HG03354 (cell line): ENCODE results near the gene MYO9A.

Source experiments
- ATAC-seq: cut with Tn5 transposase; IDR thresholded peaks from one replicate; pipeline ENCODE4 v1.9.1; 2021; ENCODE audit warnings: mild to moderate bottlenecking; ENCODE audit not compliant: unreplicated experiment, poor library complexity, severe bottlenecking

The MYO9A gene, protein sequence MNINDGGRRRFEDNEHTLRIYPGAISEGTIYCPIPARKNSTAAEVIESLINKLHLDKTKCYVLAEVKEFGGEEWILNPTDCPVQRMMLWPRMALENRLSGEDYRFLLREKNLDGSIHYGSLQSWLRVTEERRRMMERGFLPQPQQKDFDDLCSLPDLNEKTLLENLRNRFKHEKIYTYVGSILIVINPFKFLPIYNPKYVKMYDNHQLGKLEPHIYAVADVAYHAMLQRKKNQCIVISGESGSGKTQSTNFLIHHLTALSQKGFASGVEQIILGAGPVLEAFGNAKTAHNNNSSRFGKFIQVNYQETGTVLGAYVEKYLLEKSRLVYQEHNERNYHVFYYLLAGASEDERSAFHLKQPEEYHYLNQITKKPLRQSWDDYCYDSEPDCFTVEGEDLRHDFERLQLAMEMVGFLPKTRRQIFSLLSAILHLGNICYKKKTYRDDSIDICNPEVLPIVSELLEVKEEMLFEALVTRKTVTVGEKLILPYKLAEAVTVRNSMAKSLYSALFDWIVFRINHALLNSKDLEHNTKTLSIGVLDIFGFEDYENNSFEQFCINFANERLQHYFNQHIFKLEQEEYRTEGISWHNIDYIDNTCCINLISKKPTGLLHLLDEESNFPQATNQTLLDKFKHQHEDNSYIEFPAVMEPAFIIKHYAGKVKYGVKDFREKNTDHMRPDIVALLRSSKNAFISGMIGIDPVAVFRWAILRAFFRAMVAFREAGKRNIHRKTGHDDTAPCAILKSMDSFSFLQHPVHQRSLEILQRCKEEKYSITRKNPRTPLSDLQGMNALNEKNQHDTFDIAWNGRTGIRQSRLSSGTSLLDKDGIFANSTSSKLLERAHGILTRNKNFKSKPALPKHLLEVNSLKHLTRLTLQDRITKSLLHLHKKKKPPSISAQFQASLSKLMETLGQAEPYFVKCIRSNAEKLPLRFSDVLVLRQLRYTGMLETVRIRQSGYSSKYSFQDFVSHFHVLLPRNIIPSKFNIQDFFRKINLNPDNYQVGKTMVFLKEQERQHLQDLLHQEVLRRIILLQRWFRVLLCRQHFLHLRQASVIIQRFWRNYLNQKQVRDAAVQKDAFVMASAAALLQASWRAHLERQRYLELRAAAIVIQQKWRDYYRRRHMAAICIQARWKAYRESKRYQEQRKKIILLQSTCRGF (N-terminal part only)

DNA sequence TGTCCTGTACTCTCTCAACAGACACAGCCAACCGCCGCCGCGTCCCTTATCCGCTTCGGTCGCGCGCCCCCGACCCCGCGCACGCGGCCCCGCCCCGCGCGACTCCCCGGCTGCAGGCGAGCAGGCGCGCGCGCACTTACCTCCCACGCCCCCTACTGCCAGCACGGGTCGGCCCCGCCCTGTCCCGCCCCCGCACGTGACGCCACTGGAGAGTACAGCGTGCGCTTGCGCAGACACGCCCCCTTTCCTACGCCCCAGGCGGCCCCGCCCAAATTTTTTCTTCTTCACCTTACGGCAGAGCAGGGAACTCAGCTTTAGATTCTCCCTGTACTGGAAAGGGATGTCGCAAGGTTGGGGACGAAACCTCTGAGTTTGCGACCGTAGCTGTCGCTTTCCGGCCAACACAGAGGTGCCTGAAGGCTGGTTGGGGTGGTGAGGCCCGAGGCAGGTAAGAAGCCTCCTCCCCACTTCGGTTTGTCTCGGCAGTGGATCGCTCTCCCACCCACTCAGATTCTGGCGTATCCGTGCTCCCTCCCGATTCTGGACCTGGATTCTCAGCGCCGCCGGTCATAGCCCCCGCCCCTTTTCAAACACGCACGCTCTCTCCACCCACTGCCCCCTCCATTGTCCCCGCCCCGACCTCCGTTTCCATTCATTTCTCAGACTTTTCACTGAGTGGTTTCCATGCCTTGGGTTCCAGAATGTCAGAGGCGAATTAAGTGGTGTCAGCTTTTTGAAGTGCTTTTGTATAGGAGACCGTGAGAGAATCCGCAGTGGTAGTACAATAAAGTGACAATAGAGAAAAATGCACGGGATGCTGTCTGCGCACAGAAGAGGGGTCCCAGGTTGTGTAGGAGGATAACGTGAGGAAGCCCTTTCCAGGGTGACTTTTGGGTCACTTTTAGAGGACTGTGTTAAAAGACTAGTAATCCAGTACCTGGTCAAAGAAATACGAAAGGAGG is at the start of gene MYO9A, which contains the start of gene SENP8:
TSS of gene MYO9A (minus strand) at position 134 of the 962 bp plus-strand sequence. CDS start 71,587 bp downstream, outside the sequence.
TSS of gene SENP8 (plus strand) at position 387 of the 962 bp plus-strand sequence. CDS start 21,221 bp downstream, outside the sequence.
- ATAC-seq = peak; percentile 71

DNA sequence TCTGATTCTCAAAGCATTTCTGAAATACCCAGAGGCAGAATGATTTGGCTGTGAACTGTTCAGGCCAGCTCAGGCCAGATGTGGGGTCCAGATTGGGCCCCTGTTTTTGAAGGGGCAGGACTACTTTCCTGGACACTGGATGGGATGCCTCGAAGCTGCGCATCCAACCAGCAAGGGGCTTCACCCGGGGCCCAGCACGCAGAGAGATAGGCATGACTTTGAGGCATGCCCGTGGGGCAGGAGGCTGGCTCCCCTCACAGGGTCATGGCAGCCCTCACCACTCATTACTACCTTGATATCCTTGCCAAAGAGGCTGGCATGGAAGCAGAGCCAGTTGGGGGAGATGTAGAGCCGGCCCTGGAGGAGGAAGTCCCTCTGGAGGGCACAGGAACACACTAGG is 49.5 kb upstream of the MYO9A start:
- ATAC-seq = no peak

DNA sequence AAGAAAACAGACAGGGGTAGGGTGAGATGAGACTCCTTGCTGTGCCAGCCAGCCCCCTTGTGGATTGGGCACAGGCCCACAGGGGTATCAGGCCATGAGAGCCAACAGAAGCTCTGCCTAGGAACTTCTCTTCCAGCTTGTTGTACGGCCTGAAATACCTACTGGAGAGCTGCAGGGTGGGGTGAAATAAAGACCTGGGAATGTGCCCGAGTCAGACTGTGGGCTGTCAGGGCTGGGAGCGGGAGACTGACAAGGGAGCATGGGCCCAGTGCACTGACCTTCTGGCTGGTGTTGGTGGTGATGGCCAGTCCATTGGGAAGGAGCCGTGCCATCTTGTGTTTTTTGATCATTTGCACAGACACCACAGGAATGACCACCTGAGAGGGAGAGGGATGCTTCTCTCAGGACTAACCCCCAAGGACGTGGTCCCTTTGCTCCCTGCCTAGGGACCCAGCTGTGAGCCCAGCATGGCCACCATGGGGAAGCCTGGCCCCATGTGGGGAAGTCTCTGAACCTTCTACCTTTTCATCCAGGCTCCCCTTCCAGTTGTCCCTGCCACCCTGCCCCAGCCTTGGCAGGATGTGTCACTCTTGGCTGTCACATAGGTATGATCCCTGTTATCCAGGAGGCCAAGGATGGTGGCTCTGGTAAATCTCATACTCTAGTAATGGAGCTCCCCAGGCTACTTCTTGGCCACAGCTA is 48.9 kb upstream of the MYO9A start:
- no peak for ATAC-seq

DNA sequence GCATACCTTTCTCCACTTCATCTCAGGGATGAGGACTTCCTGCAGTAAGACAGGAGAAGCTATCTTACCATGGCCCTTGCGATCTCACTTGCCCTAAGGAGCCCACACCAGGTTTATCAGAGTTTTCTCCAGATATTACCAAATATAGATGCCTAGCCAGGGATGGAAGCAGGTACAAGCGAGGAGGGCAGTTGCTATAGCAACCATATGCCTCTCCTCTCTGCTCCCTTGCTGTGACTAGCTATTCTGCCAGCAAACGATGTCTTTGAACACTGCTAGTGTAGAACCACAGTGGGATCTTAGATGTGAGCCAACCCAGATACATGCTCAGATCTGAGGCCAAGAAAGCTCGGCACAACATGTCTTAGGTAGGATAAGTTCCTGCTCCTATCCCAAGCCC is 45.8 kb upstream of the MYO9A start:
- no peak for ATAC-seq

DNA sequence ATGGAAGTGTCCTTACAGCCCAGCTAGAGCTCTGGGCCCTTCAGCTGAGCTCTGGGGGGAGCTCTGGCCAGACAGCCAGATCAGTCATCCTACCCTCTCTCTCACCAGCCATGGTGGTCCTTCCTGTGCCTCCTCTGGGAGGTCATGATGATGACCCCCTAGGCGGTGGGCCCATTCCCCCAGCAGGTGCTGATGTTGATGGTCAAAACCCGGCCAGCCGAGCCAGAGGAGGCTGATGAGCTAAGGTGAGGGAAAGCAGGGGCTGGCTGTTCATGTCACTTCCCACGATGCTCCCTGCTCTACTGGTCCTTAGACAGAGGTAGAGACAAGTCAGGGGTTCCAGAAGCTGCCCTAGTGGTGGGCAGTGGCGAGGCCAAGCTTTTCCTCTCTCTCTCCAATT is 44.6 kb upstream of the MYO9A start:
- ATAC-seq = no peak

DNA sequence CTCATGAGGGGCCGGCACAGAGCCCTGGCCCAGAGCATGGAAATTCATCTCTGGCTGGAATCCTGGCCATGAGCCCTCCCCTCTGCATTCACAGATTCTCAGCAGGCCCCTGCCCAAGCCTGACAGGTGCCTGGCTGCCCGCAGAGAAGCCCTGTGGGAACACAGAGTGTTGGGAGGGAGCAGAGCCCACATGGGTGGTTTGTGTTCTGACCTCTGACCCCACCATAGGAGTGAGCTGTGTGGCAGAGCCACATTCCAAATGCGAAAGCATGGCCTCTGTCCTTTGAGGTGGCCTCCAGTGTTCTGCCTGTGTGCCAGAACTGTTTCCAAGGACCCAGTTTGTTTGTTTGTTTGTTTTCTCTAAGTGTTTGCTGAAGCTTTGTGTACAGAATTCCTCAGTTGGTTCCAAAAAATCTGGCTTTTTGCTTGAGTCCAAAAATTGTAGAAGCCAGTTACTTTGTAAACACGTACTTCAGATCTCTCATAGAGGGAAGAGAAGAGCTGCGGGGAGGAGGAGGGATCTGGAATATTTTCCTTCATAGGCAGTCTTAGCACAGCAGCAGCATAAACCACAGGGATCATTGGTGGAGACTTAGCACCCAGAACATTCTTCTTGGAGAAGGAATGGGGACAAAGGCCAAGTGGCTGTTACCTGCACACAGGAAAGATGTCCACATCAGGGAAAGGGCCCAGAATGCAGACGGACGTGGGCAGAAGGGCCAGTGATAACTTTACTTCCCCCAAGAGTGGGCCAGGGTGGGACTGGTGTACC is 43.6 kb upstream of the MYO9A start:
- no peak for ATAC-seq

DNA sequence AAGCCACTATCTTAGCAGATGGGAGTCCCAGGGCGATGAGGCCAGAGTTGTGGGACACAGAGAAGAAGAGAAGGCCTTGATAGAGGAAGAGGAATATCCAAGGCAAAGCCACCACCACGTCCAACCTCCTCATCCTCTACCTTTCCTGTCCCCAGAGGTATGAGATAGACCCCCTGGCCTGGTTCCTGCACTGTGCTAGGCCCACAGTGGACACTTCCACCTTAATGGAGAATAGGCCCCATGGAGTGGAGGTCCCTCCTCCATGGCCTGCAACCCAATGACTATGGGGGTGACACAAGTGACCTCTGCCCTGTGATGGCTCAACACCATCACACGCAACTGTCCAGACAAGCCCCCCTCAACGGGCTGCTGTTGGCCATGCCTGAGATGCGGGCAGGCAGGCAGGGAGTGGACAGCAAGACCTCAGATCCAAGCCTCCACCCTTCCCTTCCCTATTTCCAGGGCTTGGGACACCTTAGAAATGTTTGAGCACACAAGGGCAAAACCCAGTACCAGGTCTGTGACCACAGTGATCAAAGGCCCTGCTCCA is 42.8 kb upstream of the MYO9A start:
- no peak for ATAC-seq

DNA sequence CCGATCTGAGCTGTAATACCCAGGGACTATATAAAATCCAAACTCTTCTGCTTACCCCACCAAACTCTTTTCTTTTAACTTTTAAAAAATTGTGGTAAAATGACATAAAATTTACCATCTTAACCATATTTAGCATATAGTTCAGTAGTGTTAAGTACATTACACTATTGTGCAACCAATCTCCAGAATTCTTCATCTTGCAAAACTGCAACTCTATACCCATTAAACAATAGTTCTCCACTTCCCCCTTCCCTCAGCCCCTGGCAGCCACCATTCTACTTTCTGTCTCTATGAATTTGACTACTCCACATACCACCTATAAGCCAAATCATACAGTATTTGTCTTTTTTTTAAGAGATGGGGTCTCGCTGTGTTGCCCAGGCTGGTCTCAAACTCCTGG is 39.0 kb upstream of the MYO9A start:
- ATAC-seq = no peak

DNA sequence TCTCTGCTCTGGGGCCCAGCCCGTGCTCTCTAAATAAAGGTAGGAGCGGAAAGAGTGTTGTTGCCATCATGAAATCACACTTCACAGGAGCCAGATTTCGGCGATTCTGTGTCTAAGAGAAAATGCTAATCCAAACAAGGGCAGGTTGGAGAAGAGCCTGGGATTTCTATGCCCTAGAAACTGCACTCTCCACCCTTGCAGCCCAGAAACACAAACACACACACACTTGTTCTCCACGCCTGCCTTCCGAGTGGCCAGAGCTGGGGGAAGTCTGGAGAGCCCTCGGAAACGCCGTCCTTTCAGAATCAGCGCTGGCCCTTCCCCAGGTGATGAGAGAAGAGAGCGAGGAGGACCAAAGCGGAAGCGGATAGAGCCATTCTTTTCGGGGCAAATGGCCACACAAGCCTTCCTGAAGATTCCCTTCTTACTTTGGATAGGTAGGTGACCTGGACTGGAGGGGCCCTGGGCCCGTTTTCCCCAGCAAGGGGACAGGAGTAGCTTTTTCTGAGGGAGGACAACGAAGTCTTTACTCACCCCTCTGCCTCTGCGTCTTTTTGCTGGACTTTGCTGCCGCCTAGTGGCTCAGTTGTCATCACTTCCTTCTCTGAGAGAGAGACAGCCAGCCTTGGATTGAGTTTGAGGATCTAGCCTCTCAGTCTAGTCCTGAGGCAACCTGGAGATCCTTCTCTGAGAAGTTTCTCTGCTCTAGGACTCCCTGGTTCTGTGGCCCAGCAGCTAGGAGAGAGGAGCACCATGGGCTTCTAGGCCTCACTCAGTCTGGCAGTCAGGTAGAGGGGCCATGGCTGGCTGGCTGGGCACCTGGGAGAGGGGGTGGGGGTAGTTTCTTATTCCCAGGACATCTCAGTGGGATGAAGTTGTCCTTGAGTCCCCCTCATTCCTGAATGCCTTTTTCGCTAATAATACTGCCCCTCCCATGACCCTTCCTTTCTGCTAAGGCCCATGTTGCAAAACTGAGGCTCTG is 38.0 kb upstream of the MYO9A start:
- peak; percentile 75 for ATAC-seq

DNA sequence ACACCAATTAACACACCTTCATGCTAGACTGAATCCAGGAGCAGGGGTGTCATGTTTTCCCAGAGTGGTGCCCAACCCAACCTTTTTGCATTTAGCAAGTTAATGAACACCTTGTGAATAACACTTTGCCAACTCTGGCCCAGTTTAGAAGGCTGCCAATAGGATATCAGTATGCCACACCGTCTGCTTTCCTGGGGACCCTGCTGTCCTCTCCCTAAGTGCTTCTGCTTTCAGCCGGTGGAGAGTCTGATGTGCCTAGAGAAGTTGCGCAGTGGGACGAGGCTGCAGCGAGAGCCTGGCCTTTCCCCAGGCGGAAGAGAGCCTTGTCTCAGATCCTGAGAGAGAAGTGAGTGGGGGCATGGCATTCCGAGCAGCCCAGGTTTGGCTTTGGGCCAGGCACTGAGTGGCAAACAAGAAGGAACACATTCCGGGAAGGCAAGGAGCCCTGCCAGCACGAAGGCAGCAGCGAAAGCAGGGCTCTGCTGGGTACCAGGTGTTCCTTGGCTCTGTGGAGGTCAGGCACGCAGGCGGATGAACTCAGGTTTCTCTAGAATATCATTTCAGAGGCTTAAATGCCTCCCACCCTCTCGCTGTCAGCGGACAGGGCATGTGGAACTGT is 37.2 kb upstream of the MYO9A start:
- ATAC-seq = no peak

DNA sequence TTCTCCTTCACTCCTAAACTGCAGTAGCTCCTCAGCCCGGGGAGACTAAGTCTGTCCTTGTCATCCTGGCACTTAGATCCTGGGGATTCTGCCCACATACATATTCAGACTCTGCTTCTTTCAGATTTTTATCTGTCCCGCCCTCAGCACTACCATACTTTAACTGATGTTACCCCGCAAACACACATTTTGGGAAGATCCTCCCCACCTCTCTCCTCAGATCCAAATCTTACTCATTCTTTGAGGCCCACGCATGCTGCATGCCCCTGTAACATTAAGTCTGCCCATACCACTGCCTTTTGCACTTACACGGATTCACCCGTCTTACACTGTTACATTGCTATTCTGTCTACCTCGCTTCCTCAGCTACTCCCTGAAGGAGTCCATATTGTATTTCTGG is 36.4 kb upstream of the MYO9A start:
- ATAC-seq = no peak

DNA sequence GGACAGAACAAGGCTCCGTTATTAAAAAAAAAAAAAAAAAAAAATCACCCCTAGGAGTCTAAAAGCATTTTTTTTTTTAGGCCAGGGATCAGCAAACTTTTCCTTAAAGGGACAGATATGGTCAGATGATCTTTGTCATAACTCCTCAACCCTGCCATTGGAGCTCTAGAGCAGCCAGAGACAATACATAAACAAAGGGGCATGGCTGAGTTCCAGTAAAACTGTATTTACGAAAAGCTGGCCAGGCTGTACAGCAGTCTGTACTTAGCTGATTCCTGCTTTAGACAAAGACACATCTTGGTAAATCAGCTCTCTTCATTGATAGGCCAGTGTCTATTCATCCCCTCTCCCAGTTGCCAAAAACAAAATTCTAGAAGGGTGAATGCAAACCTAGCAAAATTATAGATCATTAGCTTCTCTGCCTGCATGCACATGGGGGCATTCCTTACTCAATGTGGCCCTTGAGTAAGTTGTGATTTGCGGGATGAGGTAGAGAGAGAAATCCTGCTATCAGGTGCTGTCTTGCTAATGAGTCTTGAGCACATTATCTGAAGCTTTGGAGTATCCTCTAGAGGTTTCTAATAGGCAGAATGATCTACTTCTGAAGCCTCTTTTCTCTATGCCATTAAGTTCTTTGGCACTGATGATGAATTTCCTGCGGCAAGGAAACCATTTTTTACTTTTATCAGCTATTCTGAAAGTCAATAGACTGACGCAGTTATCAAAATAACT is 35.5 kb upstream of the MYO9A start:
- no peak for ATAC-seq

DNA sequence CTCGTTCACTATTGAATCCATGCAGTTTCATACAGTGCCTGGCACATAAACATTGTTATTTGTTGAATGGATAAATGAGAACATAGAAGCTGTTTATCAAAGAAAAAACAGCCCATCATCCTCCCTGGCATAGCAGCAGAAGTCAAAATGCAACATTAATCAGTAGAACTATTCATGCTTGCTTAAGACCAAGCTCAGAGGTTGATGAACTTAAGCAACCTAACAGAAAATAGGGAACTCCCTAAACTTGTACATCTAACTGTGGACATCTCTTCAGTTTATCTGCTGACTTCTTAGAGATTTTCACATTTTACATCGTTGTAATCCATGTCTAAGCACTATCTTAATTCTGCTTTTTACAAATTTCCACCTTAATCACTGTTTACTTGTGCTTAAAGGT is 29.5 kb upstream of the MYO9A start:
- no peak for ATAC-seq

DNA sequence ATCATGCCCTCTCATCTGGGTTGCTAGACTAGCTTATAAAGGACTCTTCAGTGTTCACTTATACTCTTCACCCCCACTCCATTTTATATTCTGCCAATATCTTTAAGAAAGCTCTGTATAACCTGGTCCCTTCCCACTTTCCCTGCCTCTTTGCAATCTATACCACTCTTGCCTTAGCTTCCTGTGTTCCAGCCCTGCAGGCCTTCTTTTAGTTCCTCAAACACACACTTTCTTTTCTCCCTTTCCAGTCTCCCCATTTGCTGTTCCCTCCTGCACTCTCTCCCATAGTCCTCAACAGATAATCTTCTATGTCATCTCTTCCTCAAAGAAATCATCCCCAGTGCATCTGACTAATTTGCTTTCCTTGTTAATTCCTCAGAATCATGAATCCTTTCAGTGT is 29.0 kb upstream of the MYO9A start:
- ATAC-seq = no peak

DNA sequence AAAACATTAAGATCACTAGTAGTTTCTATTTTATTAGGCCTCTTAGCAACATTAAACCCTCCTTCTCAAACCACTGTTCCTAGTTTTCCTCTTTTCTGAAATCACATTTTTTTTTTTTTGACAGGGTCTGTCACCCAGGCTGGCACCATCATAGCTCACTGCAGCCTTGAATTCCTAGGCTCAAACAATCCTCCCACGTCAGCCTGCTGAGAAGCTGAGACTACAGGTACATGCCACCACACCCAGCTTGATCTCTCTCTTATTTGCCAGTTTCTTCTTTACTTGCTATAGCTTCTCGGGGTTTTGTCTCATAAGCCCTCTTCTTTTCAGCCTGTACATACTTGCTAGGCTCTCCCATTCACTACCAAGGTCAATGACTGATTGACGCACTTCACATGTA is 28.3 kb upstream of the MYO9A start:
- ATAC-seq = no peak
